HG03442 (cell line): Measurements from ENCODE around the gene WSCD2.

Source experiments
- ATAC-seq: cut with Tn5 transposase; IDR thresholded peaks from one replicate; pipeline ENCODE4 v1.9.1; 2021; ENCODE audit warnings: mild to moderate bottlenecking, moderate library complexity; ENCODE audit not compliant: unreplicated experiment

WSCD2 gene

GRCh38 chr12:108260039-108260438 is 131.0 kb downstream of the WSCD2 start:
- ATAC-seq: no peak

GRCh38 chr12:108260969-108261368 is 131.9 kb downstream of the WSCD2 start:
- no peak for ATAC-seq

GRCh38 chr12:108265505-108265904 is 136.4 kb downstream of the WSCD2 start:
- ATAC-seq: no peak

GRCh38 chr12:108266131-108266530 is 137.0 kb downstream of the WSCD2 start:
- ATAC-seq: no peak

GRCh38 chr12:108267450-108267849 is 138.4 kb downstream of the WSCD2 start:
- ATAC-seq: no peak

GRCh38 chr12:108268397-108268796 is 139.3 kb downstream of the WSCD2 start:
- ATAC-seq: no peak

- ATAC-seq: no peak
These were observed 140.1 kb downstream of the WSCD2 start for GRCh38 chr12:108269224-108269623.

GRCh38 chr12:108270035-108270848 is 141.2 kb downstream of the WSCD2 start:
- ATAC-seq: no peak

- ATAC-seq: no peak
These were observed 141.7 kb downstream of the WSCD2 start for GRCh38 chr12:108270849-108271143.

GRCh38 chr12:108271951-108272872 is 143.1 kb downstream of the WSCD2 start:
- ATAC-seq: no peak

GRCh38 chr12:108273217-108273616 is 144.1 kb downstream of the WSCD2 start:
- ATAC-seq: no peak

- no peak for ATAC-seq
These were observed 148.5 kb downstream of the WSCD2 start for GRCh38 chr12:108277613-108278012.

GRCh38 chr12:108282160-108282559 is 153.1 kb downstream of the WSCD2 start:
- no peak for ATAC-seq

GRCh38 chr12:108282676-108283075 is 153.6 kb downstream of the WSCD2 start:
- no peak for ATAC-seq

GRCh38 chr12:108284163-108284562 is 155.1 kb downstream of the WSCD2 start:
- no peak for ATAC-seq

GRCh38 chr12:108285016-108285415 is 155.9 kb downstream of the WSCD2 start:
- no peak for ATAC-seq

GRCh38 chr12:108287227-108287626 is 158.1 kb downstream of the WSCD2 start:
- ATAC-seq: no peak

- no peak for ATAC-seq
These were observed 160.5 kb downstream of the WSCD2 start for GRCh38 chr12:108289350-108290161.

GRCh38 chr12:108295641-108296040 is 166.6 kb downstream of the WSCD2 start:
- ATAC-seq: no peak

GRCh38 chr12:108296945-108297344 is 167.9 kb downstream of the WSCD2 start:
- ATAC-seq: no peak

GRCh38 chr12:108297424-108297823 is 168.3 kb downstream of the WSCD2 start:
- ATAC-seq: no peak
